ENCODE results near the gene PPP1CC.
A peak's percentile ranks its signal among the peaks of the same experiment; 100 is the strongest.

Gene PPP1CC

DNA sequence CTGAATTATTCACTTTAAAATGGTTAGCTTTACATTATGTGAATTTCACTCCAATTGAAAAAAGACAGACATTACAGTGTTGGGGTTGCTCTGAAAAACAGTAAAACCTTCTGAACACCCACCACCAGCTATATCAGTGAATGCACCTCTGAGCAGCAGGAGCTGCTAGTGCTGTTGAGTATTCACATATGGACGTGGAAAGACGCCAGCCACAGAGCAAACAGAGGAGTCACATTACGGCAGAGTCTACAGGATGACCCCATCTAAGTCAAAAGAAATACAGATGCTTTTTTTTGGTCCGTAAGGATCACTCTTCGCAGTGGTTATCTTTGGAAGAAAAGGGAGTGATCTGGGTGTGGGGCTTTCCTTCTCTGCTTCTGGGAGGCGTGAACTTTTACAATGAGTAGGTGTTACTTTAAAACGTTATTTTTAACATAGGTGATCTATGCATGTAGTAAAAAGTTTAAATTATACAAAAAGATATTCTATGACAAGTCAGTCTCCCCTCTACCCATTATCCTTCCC is 58.3 kb downstream of the PPP1CC start:
- DNase-seq, result no peak

DNA sequence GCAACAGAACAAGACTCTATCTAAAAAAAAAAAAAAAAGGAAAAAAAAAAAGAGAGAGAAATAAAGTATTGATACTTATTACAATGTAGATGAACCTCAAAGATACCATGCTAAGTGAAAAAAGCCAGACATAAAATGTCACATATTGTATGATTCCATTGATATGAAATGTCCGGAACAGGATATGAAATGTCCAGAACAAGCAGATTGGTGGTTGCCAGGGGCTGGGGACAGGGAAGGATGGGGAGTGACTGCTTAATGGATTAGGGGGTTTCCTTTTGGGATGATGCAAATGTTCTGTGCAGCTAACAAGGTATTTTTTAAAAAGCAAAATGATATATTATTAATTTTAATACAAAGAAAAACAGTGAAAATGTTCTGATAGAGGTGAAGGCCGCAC is 58.8 kb downstream of the PPP1CC start:
- no peak for DNase-seq

DNA sequence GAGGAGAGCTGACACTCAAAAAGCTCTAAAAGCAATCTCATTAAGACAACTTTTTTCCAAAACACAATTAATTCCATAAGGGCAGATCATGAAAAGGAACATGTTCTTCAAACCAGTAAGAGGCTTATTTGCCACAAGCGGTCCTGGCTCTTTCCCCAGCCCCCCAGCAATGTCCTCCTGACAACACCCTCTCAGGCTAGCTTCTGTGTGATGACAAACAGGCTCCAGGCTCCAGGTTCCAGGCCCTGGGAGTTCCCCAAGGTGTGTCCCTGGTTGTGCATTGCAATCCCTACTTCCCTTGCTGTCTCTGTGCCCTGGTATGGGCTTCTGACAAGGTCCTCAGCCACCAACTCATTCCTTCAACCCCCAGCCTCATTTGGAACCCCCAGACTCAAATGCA is 62.7 kb downstream of the PPP1CC start:
- no peak for DNase-seq

- no peak for DNase-seq
Measured at GRCh38 chr12:110679201-110679600, 63.5 kb downstream of the PPP1CC start.

DNA sequence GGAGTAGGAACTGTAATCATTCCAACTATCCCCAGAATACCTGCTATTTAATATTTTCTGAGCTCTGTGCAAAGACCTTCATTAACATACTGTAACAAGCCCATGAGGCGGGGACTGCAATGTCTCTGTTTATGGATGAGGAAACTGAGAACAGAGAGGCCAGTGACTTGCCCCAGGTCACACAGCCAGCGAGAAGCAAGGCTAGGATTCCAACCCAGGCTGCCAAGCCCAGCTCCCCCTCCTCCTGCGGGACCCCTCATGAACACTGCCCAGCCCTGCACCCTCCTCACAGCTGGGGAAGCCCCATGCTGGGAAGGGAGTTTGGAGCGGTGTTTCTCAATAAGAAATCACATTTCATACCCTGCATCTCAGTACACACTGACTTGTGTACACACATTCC is 64.7 kb downstream of the PPP1CC start:
- no peak for DNase-seq

DNA sequence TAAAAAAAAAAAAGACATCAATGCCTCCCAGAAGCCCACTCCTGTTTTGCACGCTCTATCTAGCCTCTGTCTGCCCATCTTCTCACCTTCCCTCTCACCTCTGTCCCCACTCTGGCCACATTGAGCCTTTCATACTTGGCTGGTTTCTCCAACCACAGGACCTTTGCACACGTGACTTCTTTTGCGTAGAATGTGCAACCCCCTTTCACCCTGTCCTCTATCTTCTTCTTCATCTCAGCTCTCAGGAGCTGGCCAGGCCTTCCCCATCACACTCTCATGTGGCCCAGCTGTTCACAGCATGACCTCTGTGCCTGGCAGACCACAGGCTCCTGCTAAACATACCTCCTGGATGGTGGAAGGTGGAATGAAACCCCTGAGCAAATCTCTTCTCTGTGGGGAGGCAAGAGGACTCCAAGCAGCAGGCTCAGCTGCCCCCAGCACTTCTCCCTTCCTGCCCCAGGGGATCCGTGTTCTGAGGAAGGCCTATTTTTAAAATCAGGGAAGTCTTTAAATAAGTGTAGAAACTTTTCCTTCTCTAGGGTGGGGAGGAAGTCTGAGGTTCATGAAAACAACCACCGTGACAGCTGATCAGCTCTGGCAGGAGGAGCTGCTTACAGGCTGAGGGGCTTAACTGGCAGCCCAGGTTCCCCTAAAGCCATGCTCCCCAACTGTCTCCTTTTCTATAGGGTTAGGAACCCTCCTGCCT is 65.3 kb downstream of the PPP1CC start:
- DNase-seq, result no peak

- no peak for DNase-seq
Measured at GRCh38 chr12:110676171-110676570, 66.5 kb downstream of the PPP1CC start.

- DNase-seq, result peak; percentile 30
Measured at GRCh38 chr12:110670161-110670701, 72.5 kb downstream of the PPP1CC start.
